H1 (cell line): ENCODE results near the gene LITAF. TPM values are rescaled to one million over a fixed set of nuclear protein-coding genes. Genes with fewer than 3 reads are reported as not detected.

Experiments used
- CTCF ChIA-PET: fragments of 300-600 bp; sonication (Branson Sonifier 250); formaldehyde crosslinking; loops from one replicate; lab custom pipeline; 2021; ENCODE audit not compliant: partially characterized antibody; lab: Charles Lee
- POLR2A ChIA-PET: fragments of 300-600 bp; sonication (Branson Sonifier 250); formaldehyde crosslinking; loops from one replicate; lab custom pipeline; 2021; ENCODE audit warnings: inconsistent platforms; ENCODE audit not compliant: partially characterized antibody; lab: Charles Lee
- DNase-seq, 2 experiments: peaks; one replicate each; pipeline versions ENCODE4 v3.0.0 to v3.0.0-alpha.2; 2010 to 2022; ENCODE audit warnings: low spot score in 2 of 2, low read depth in 1 of 2, mixed read lengths in 1 of 2
- FAIRE-seq: peaks from 2 replicates; lab custom pipeline; 2011; peaks lifted over from hg19 to GRCh38; lab: Jason Lieb, UNC
- H2AFZ ChIP-seq: 2 replicates; pipeline ENCODE4 v1.8.1; 2012; ENCODE audit warnings: low read length, inconsistent platforms
- H2AK5ac ChIP-seq: 2 replicates; pipeline ENCODE4 v1.6.1; 2013; ENCODE audit warnings: low read depth, low read length
- H2BK120ac ChIP-seq: replicated peaks from 2 replicates; pipeline ENCODE3; 2013; ENCODE audit warnings: low read depth, low read length, inconsistent platforms
- H2BK12ac ChIP-seq: 2 replicates; pipeline ENCODE4 v1.6.1; 2013; ENCODE audit warnings: low read depth, low read length
- H2BK15ac ChIP-seq: 2 replicates; pipeline ENCODE4 v1.6.1; 2013; ENCODE audit warnings: low read length
- H2BK20ac ChIP-seq: 2 replicates; pipeline ENCODE4 v1.6.1; 2013; ENCODE audit warnings: low read length
- H2BK5ac ChIP-seq: 2 replicates; pipeline ENCODE4 v1.6.1; 2013; ENCODE audit warnings: low read depth, low read length
- H3K14ac ChIP-seq: 2 replicates; pipeline ENCODE4 v1.6.1; 2013; ENCODE audit warnings: inconsistent platforms; ENCODE audit not compliant: insufficient read length
- H3K18ac ChIP-seq: 2 replicates; pipeline ENCODE4 v1.6.1; 2013; ENCODE audit warnings: low read length; ENCODE audit errors: extremely low read depth
- H3K23ac ChIP-seq: 2 replicates; pipeline ENCODE4 v1.6.1; 2013; ENCODE audit warnings: inconsistent platforms; ENCODE audit not compliant: insufficient read length
- H3K23me2 ChIP-seq: 2 replicates; pipeline ENCODE4 v1.6.1; 2013; ENCODE audit warnings: low read depth, low read length
- H3K27ac ChIP-seq: 2 replicates; pipeline ENCODE4 v1.6.1; 2011; ENCODE audit warnings: low read depth, low read length, inconsistent platforms
- H3K27me3 ChIP-seq, 4 experiments: replicated peaks in 1 of 4; 1 replicate in 1 of 4; 2 replicates in 3 of 4; pipeline versions ENCODE4 v1.6.1 to v1.8.1; 2011 to 2013; ENCODE audit warnings: low read length in 3 of 4, mild to moderate bottlenecking in 3 of 4, inconsistent platforms in 2 of 4, mixed read lengths in 2 of 4, moderate library complexity in 1 of 4; ENCODE audit not compliant: control insufficient read depth in 3 of 4, insufficient read depth in 3 of 4; ENCODE audit errors: extremely low read depth in 1 of 4
- H3K36me3 ChIP-seq, 4 experiments: 2 replicates each; pipeline versions ENCODE4 v1.6.1 to v1.8.1; 2011 to 2013; ENCODE audit warnings: mild to moderate bottlenecking in 4 of 4, low read length in 3 of 4, moderate library complexity in 2 of 4, control low read depth in 1 of 4, inconsistent platforms in 1 of 4; ENCODE audit not compliant: insufficient read depth in 4 of 4, control insufficient read depth in 2 of 4
- H3K4ac ChIP-seq: replicated peaks from 2 replicates; pipeline ENCODE3; 2013; ENCODE audit warnings: low read length, low read depth, mixed read lengths, inconsistent platforms; ENCODE audit not compliant: insufficient read length
- H3K4me1 ChIP-seq, 4 experiments: replicated peaks in 1 of 4; 1 replicate in 1 of 4; 2 replicates in 3 of 4; pipeline versions ENCODE4 v1.6.1 to v1.8.1; 2011 to 2013; ENCODE audit warnings: low read length in 3 of 4, inconsistent platforms in 2 of 4, mixed read lengths in 1 of 4; ENCODE audit not compliant: insufficient read depth in 4 of 4, control insufficient read depth in 3 of 4
- H3K4me2 ChIP-seq, 2 experiments: 2 replicates each; pipeline versions ENCODE4 v1.6.1 to v1.8.1; 2011 to 2013; ENCODE audit warnings: low read depth in 2 of 2, low read length in 2 of 2, control low read depth in 1 of 2, inconsistent platforms in 1 of 2, mild to moderate bottlenecking in 1 of 2; ENCODE audit not compliant: insufficient read depth in 1 of 2
- H3K4me3 ChIP-seq, 4 experiments: fragments of 200-600, 300-600 bp in 1 of 4; sonication (generic), shearing (Covaris generic), sonication (Bioruptor Twin) in 1 of 4; 2 replicates each; pipeline versions ENCODE4 v1.5.1 to v1.8.1; 2011 to 2016; ENCODE audit warnings: low read length in 4 of 4, low read depth in 3 of 4, control low read depth in 2 of 4, inconsistent platforms in 2 of 4, mild to moderate bottlenecking in 2 of 4, mixed read lengths in 1 of 4, moderate library complexity in 1 of 4; ENCODE audit not compliant: insufficient read depth in 2 of 4; ENCODE audit errors: extremely low read depth in 1 of 4
- H3K56ac ChIP-seq: replicated peaks from 2 replicates; pipeline ENCODE3; 2013; ENCODE audit warnings: low read depth, mild to moderate bottlenecking, mixed read lengths, low read length, inconsistent platforms; ENCODE audit not compliant: insufficient read length
- H3K79me1 ChIP-seq: 2 replicates; pipeline ENCODE4 v1.6.1; 2013; ENCODE audit warnings: low read depth, low read length, control low read depth
- H3K79me2 ChIP-seq, 2 experiments: 2 replicates each; pipeline versions ENCODE4 v1.6.1 to v1.8.1; 2012 to 2013; ENCODE audit warnings: low read length in 2 of 2, mild to moderate bottlenecking in 2 of 2, inconsistent platforms in 1 of 2; ENCODE audit not compliant: insufficient read depth in 2 of 2, control insufficient read depth in 1 of 2
- H3K9ac ChIP-seq, 4 experiments: replicated peaks in 1 of 4; 1 replicate in 1 of 4; 2 replicates in 3 of 4; pipeline versions ENCODE4 v1.6.1 to v1.8.1; 2011 to 2013; ENCODE audit warnings: low read depth in 3 of 4, low read length in 3 of 4, control low read depth in 2 of 4, mild to moderate bottlenecking in 2 of 4, moderate library complexity in 2 of 4, inconsistent platforms in 1 of 4; ENCODE audit errors: extremely low read depth in 1 of 4
- H3K9me3 ChIP-seq, 2 experiments: 2 replicates each; pipeline versions ENCODE4 v1.6.1 to v1.8.1; 2012 to 2013; ENCODE audit warnings: mild to moderate bottlenecking in 2 of 2, moderate library complexity in 2 of 2, control low read depth in 1 of 2, inconsistent platforms in 1 of 2, low read depth in 1 of 2, low read length in 1 of 2, mixed read lengths in 1 of 2; ENCODE audit not compliant: insufficient read depth in 2 of 2
- H4K20me1 ChIP-seq, 2 experiments: replicated peaks in 1 of 2; 2 replicates each; pipeline versions ENCODE3 to v1.8.1; 2011 to 2013; ENCODE audit warnings: inconsistent platforms in 2 of 2, low read length in 2 of 2, mild to moderate bottlenecking in 1 of 2; ENCODE audit not compliant: insufficient read depth in 2 of 2, control insufficient read depth in 1 of 2
- H4K5ac ChIP-seq: 2 replicates; pipeline ENCODE4 v1.6.1; 2013; ENCODE audit warnings: low read length, low read depth, mixed read lengths, inconsistent platforms; ENCODE audit not compliant: insufficient read length
- H4K8ac ChIP-seq: 2 replicates; pipeline ENCODE4 v1.8.0; 2013; ENCODE audit warnings: mild to moderate bottlenecking, moderate library complexity, low read length, inconsistent platforms; ENCODE audit not compliant: insufficient read depth; ENCODE audit errors: extremely low read depth
- H4K91ac ChIP-seq: replicated peaks from 2 replicates; pipeline ENCODE3; 2013; ENCODE audit warnings: low read length, mixed read lengths, inconsistent platforms; ENCODE audit not compliant: insufficient read length
- CEBPB ChIP-seq: IDR thresholded peaks from 2 replicates; pipeline ENCODE4 v1.6.1; 2012; ENCODE audit warnings: low read depth, low read length
- KDM4A ChIP-seq: IDR thresholded peaks from one replicate; pipeline ENCODE4 v1.7.1; 2012; ENCODE audit warnings: low read depth, mild to moderate bottlenecking, moderate library complexity, low read length, inconsistent platforms; ENCODE audit not compliant: severe bottlenecking
- RAD21 ChIP-seq, 2 experiments: IDR thresholded peaks in 1 of 2; conservative IDR thresholded peaks in 1 of 2; 2 replicates each; pipeline ENCODE4 v1.6.1; 2011; ENCODE audit warnings: low read depth in 2 of 2, low read length in 2 of 2, improper control_type of control experiment in 1 of 2, inconsistent platforms in 1 of 2, mild to moderate bottlenecking in 1 of 2, moderate library complexity in 1 of 2
- SP4 ChIP-seq: IDR thresholded peaks from 2 replicates; pipeline ENCODE4 v1.6.1; 2012; ENCODE audit warnings: low read length, inconsistent platforms
- SRF ChIP-seq: IDR thresholded peaks from 2 replicates; pipeline ENCODE4 v1.6.1; 2011; ENCODE audit warnings: mild to moderate bottlenecking, low read depth, low read length, moderate library complexity
- WGBS, 2 experiments: shearing (Covaris generic) in 1 of 2; methylation state at CpG; one replicate each; pipeline versions ENCODE4 v1.1.6 to v1.1.7; 2013 to 2015; ENCODE audit warnings: low lambda C conversion rate in 2 of 2, mixed read lengths in 2 of 2, inconsistent platforms in 1 of 2, low coverage in 1 of 2, missing lambda C conversion rate in 1 of 2; ENCODE audit not compliant: insufficient replicate concordance in 2 of 2, insufficient coverage in 1 of 2, insufficient read length in 1 of 2; ENCODE audit errors: extremely low coverage in 1 of 2, missing lambda C conversion rate in 1 of 2; 5-methylcytosine and 5-hydroxymethylcytosine counted together
- polyA plus RNA-seq, 7 experiments: library from polyadenylated mRNA; depleted of rRNA in 3 of 7; stranded (reverse) in 5 of 7; unstranded in 2 of 7; fragments of >200 nt in 5 of 7; fragments of 200-250 nt in 2 of 7; gene quantifications; 1 replicate in 5 of 7; 2 replicates in 1 of 7; 4 replicates in 1 of 7; pipeline versions ENCODE4 v1.2.1 to v1.2.3, GENCODE V29; 2011 to 2013; ENCODE audit warnings: missing spikeins in 2 of 7, mixed read lengths in 2 of 7
- total RNA-seq: library from RNA; stranded (reverse); fragmentation: NEBNext Ultra II Directional; extraction: Animal tissue kit (Norgen Biotek cat#: 25700); gene quantifications from 2 replicates; pipeline ENCODE4 v1.2.1, GENCODE V29; 2021
- TF ChIP-seq, protein P1 (sequence below): IDR thresholded peaks from 2 replicates; pipeline ENCODE4 v1.6.1; 2011; ENCODE audit warnings: low read depth, mild to moderate bottlenecking, low read length; ENCODE audit not compliant: insufficient read depth

The LITAF gene
- total and polyA plus RNA-seq, 2 of the 8 experiments (the other 6 are each of a cell fraction or from before 2014, with no cell fraction given): 165 to 205 TPM

DNA sequence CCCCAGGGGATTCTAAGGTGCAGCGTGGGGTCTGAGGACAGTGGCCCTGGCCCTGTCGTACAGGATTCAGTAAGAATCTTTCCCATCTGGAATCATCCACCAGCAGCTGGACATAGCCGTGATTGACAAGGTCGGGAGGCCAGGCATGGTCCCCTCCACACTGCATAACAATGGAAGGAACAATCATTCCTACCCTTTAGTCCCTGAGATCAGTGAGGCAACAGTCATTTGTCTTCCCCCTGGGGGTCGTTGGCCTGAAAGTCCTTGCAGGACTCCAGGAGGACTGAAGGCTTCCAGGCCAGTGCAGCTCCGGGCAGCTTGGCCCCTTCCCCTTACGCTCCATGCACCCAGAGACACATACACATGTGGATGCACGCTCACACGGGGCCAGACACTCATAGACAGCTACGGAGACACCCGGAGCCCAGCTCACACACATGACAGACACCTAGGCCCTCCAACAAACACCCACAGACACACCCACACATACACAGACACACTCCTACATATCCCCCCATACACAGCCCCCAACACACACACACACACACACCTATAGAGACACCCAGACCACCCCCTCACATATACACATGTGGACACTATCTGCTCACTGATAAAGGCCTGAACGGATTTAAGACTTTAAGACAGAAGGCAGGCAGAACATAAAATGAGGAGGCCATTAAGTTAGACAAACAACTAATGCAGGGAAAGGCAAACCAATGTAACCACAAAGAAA, 42.9 kb downstream of the LITAF start:
- H3K23me2 ChIP-seq: no peaks in the 10 kb centered on the region
- no peak overlapping the region for H4K5ac ChIP-seq
- ChIA-PET CTCF (interaction anchor here (0.6 to 2.2 kb wide), 3 partner anchors 12 to 170 kb away, joined by 3 to 8 read pairs (median 3); no protein-coding TSS in a partner anchor), POLR2A (interaction anchor here (0.5 to 1.6 kb wide), 5 partner anchors 13 to 124 kb away, joined by 3 to 6 read pairs (median 4); partner anchors contain the start of gene SNN)
- no peak for DNase-seq
- 0 out of 2 replicates have a peak overlapping the region, but pooled peaks have one; percentile 21 for H2BK5ac ChIP-seq
- no peak for FAIRE-seq
- 85% methylated on average over 12 of the region's 12 CpGs; no CpG with 5 or more reads in 1 of the 2 experiments for WGBS, 2 experiments
- H3K36me3 ChIP-seq: peaks cover 0 to 17% (median 2%) of the 10 kb centered on the region in 4 experiments; a peak in 4 of 8 replicates
- H3K4ac ChIP-seq: no peak overlapping the region
- H4K91ac ChIP-seq: no peak overlapping the region
- H3K27me3 ChIP-seq: no peaks in the 10 kb centered on the region
- no peak overlapping the region for H3K56ac ChIP-seq
- no peak overlapping the region for H3K23ac ChIP-seq
- H3K9me3 ChIP-seq: no peaks in the 10 kb centered on the region
- H2BK15ac ChIP-seq: no peak overlapping the region
- no peak overlapping the region for H3K27ac ChIP-seq
- no peak overlapping the region for H2AFZ ChIP-seq
- no peaks in the 10 kb centered on the region for H4K20me1 ChIP-seq
- H3K18ac ChIP-seq: no peak overlapping the region
- H2BK120ac ChIP-seq: no peak overlapping the region
- H3K79me1 ChIP-seq: no peaks in the 10 kb centered on the region
- no peak overlapping the region for H2AK5ac ChIP-seq
- no peaks in the 10 kb centered on the region for H3K79me2 ChIP-seq
- H3K9ac ChIP-seq: peak overlapping the region in 1 of 4 experiments; percentile 38; a peak in 1 of 7 replicates
- H3K4me1 ChIP-seq: peaks cover 3 to 6% (median 5%) of the 10 kb centered on the region in 4 experiments; a peak in 5 of 7 replicates
- no peak for TF ChIP-seq SRF
- TF ChIP-seq CEBPB: 0 out of 2 replicates have a peak, but pooled peaks have one; percentile 13
- TF ChIP-seq SP4: no peak
- TF ChIP-seq KDM4A: no peak
- TF ChIP-seq, protein P1, sequence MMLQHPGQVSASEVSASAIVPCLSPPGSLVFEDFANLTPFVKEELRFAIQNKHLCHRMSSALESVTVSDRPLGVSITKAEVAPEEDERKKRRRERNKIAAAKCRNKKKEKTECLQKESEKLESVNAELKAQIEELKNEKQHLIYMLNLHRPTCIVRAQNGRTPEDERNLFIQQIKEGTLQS: no peak
- peak in 1 of 2 experiments; percentile 10; a peak in 1 of 4 replicates for TF ChIP-seq RAD21 (IDR thresholded peaks at IDR 0.05 in 1 of 2, conservative IDR thresholded peaks at IDR 0.05 in 1 of 2; ENCODE audit: low read depth in 2 of 2, low read length in 2 of 2)
- no peak overlapping the region; a peak in 1 of 4 replicates for H3K4me2 ChIP-seq
- H2BK12ac ChIP-seq: no peak overlapping the region
- no peak overlapping the region for H3K14ac ChIP-seq
- no peak overlapping the region for H2BK20ac ChIP-seq
- no peak overlapping the region for H3K4me3 ChIP-seq
- no peak overlapping the region for H4K8ac ChIP-seq
